HepG2 (cell line): Measurements from ENCODE around the gene CHST11. TPM values are rescaled to one million over a fixed set of nuclear protein-coding genes. Genes with fewer than 3 reads are reported as not detected.

Experiments
- ATAC-seq: fragments of 200-7000 bp; cut with Tn5 transposase; 3 replicates; pipeline ENCODE4 v1.9.1; 2020; ENCODE audit warnings: mild to moderate bottlenecking, moderate library complexity
- BruUV-seq: library from RNA; stranded (reverse); fragments of 400-500 nt; replicated peaks from 2 replicates; lab custom pipeline; 2021; lab: Mats Ljungman, UMichigan
- CTCF ChIA-PET: fragments of 300-600 bp; formaldehyde crosslinking; extraction: SDS; loops from one replicate; lab custom pipeline; 2021; ENCODE audit warnings: low total read pairs, inconsistent platforms, low intra/inter-chr PET ratio; lab: Yijun Ruan, JAX
- POLR2A ChIA-PET: fragments of 350-600 bp; sonication (Branson Sonifier 250); formaldehyde crosslinking; loops from one replicate; lab custom pipeline; 2020; ENCODE audit warnings: antibody characterized with exemption, inconsistent platforms; lab: Yijun Ruan, JAX
- DNase-seq: peaks from one replicate; pipeline ENCODE4 v3.0.0-alpha.2; 2015; ENCODE audit warnings: low spot score
- FAIRE-seq: peaks from 3 replicates; lab custom pipeline; 2011; peaks lifted over from hg19 to GRCh38; lab: Jason Lieb, UNC
- H2AFZ ChIP-seq: one replicate; pipeline ENCODE4 v1.6.1; 2011; ENCODE audit warnings: low read length, inconsistent platforms
- H3K27ac ChIP-seq: fragments of 300-600 bp; 3 replicates; pipeline ENCODE4 v1.8.0; 2011; ENCODE audit warnings: mixed run types, mild to moderate bottlenecking, mixed read lengths, low read length, inconsistent platforms; ENCODE audit not compliant: insufficient read depth; ENCODE audit errors: extremely low read length
- H3K27me3 ChIP-seq, 2 experiments: fragments of 200-600 bp in 1 of 2; 2 replicates in 1 of 2; 3 replicates in 1 of 2; pipeline versions ENCODE4 v1.6.0 to v1.8.0; 2011; ENCODE audit warnings: low read length in 2 of 2, mild to moderate bottlenecking in 2 of 2, moderate library complexity in 2 of 2, inconsistent platforms in 1 of 2; ENCODE audit not compliant: insufficient read depth in 2 of 2, control insufficient read depth in 1 of 2
- H3K36me3 ChIP-seq, 2 experiments: fragments of 200-600 bp in 1 of 2; replicated peaks in 1 of 2; 2 replicates in 1 of 2; 3 replicates in 1 of 2; pipeline versions ENCODE4 v1.5.1 to v1.8.0; 2011; ENCODE audit warnings: low read length in 2 of 2, inconsistent platforms in 1 of 2; ENCODE audit not compliant: insufficient read depth in 2 of 2, control insufficient read depth in 1 of 2
- H3K4me1 ChIP-seq: 2 replicates; pipeline ENCODE4 v1.5.1; 2012; ENCODE audit warnings: low read length, inconsistent platforms; ENCODE audit not compliant: insufficient read depth
- H3K4me2 ChIP-seq: 2 replicates; pipeline ENCODE4 v1.6.0; 2011; ENCODE audit warnings: low read depth, low read length, inconsistent platforms
- H3K4me3 ChIP-seq, 3 experiments: fragments of 200-600 bp in 1 of 3; sonication (generic), shearing (Covaris generic) in 1 of 3; replicated peaks in 1 of 3; 2 replicates each; pipeline ENCODE4 v1.5.1; 2011 to 2016; ENCODE audit warnings: low read length in 3 of 3, inconsistent platforms in 2 of 3, low read depth in 2 of 3, mild to moderate bottlenecking in 2 of 3, control low read depth in 1 of 3, mixed read lengths in 1 of 3; ENCODE audit not compliant: insufficient read depth in 1 of 3
- H3K79me2 ChIP-seq: one replicate; pipeline ENCODE4 v1.6.1; 2011; ENCODE audit warnings: low read length, inconsistent platforms; ENCODE audit not compliant: insufficient read depth
- H3K9ac ChIP-seq: 2 replicates; pipeline ENCODE4 v1.6.0; 2011; ENCODE audit warnings: mild to moderate bottlenecking, low read depth, low read length, inconsistent platforms; ENCODE audit not compliant: insufficient read depth
- H3K9me3 ChIP-seq: 2 replicates; pipeline ENCODE4 v1.5.1; 2012; ENCODE audit warnings: mild to moderate bottlenecking, low read length
- H4K20me1 ChIP-seq: 2 replicates; pipeline ENCODE4 v1.6.0; 2011; ENCODE audit warnings: inconsistent platforms, mild to moderate bottlenecking, low read length, moderate library complexity; ENCODE audit not compliant: insufficient read depth
- CERS6 ChIP-seq: sonication (generic); formaldehyde crosslinking; IDR thresholded peaks from 2 replicates; pipeline ENCODE4 v1.5.0; 2020; ENCODE audit warnings: missing genetic modification reagents
- KAT2B ChIP-seq: fragments of 150-350 bp; IDR thresholded peaks from 2 replicates; pipeline ENCODE4 v1.6.1; 2014; ENCODE audit warnings: low read depth, low read length, borderline replicate concordance
- KDM5B ChIP-seq: sonication (generic); formaldehyde crosslinking; IDR thresholded peaks from 2 replicates; pipeline ENCODE4 v1.4.0; 2020; ENCODE audit warnings: missing genetic modification reagents, mild to moderate bottlenecking, borderline replicate concordance
- MIER3 ChIP-seq: IDR thresholded peaks from 2 replicates; pipeline ENCODE4 v1.6.1; 2016; ENCODE audit warnings: missing compliant biosample characterization, borderline replicate concordance
- NCOA5 ChIP-seq: sonication (generic); formaldehyde crosslinking; IDR thresholded peaks from 2 replicates; pipeline ENCODE4 v1.4.0; 2020; ENCODE audit warnings: missing genetic modification reagents
- ZBTB7A ChIP-seq: sonication (generic); formaldehyde crosslinking; IDR thresholded peaks from 2 replicates; pipeline ENCODE4 v1.8.0; 2022; ENCODE audit warnings: mild to moderate bottlenecking, missing genetic modification reagents
- ZMYM3 ChIP-seq: sonication (generic); formaldehyde crosslinking; IDR thresholded peaks from 2 replicates; pipeline ENCODE4 v1.5.1; 2020; ENCODE audit warnings: mild to moderate bottlenecking, missing genetic modification reagents
- ZNF570 ChIP-seq: sonication (generic); formaldehyde crosslinking; IDR thresholded peaks from 2 replicates; pipeline ENCODE4 v1.4.0; 2020; ENCODE audit warnings: mild to moderate bottlenecking, missing genetic modification reagents, borderline replicate concordance
- WGBS: methylation state at CpG from one replicate; pipeline ENCODE4 v1.1.6; 2017; ENCODE audit warnings: low lambda C conversion rate; 5-methylcytosine and 5-hydroxymethylcytosine counted together
- in situ Hi-C: cut with HindIII; loops from 2 replicates; pipeline ENCODE4 v1.10.0; 2017; ENCODE audit warnings: low pct_unique_long_range_greater_than_20kb; ENCODE audit not compliant: extremely low pct_ligation_motif_present
- intact Hi-C: fragments of 100-400 bp; cut with micrococcal nuclease; formaldehyde crosslinking; loops from one replicate; pipeline ENCODE4 v1.10.0; 2022; ENCODE audit not compliant: unreplicated experiment
- polyA plus RNA-seq, 8 experiments: library from polyadenylated mRNA; depleted of rRNA in 3 of 8; stranded (reverse) in 7 of 8; unstranded in 1 of 8; fragments of >200 nt; fragmentation: Illumina TruSeq in 4 of 8; extraction: Trizol in 4 of 8; gene quantifications; 2 replicates each; pipeline versions ENCODE4 v1.2.1 to v1.2.3, GENCODE V29; 2011 to 2016; ENCODE audit warnings: low read depth in 4 of 8, missing spikeins in 1 of 8, mixed read lengths in 1 of 8; ENCODE audit not compliant: insufficient read depth in 1 of 8
- total RNA-seq, 5 experiments: library from RNA; depleted of rRNA; stranded (reverse); fragments of >200 nt; fragmentation: Illumina TruSeq; extraction: Trizol; gene quantifications; 2 replicates each; pipeline ENCODE4 v1.2.3, GENCODE V29; 2016; ENCODE audit warnings: low read depth in 1 of 5

CHST11 gene
- total and polyA plus RNA-seq, 2 of the 13 experiments (the other 11 are each of a cell fraction or from before 2014, with no cell fraction given): 0.15 TPM; not detected in 1

- H3K79me2 ChIP-seq: no peaks in the 10 kb centered on the region
- no peaks in the 10 kb centered on the region for H3K9me3 ChIP-seq
- intact Hi-C loops: no loop called here
- no peak for TF ChIP-seq ZBTB7A (CRISPR knock-in tag)
- no peak for TF ChIP-seq KDM5B (CRISPR knock-in tag)
- TF ChIP-seq KAT2B: no peak
- TF ChIP-seq CERS6 (CRISPR knock-in tag): no peak
- no peak for TF ChIP-seq NCOA5 (CRISPR knock-in tag)
- TF ChIP-seq ZNF570 (CRISPR knock-in tag): no peak
- no peak for TF ChIP-seq MIER3 (CRISPR knock-in tag)
- no peak for TF ChIP-seq ZMYM3
- TF ChIP-seq, all 625 proteins: peak for 0
- Histone ChIP-seq H3K27me3 (peaks cover 0 to 27% of the 10 kb centered on the region in 2 experiments; a peak in 3 of 5 replicates), H3K4me1 (no peaks in the 10 kb centered on the region), H3K4me2 (no peak overlapping the region), H3K9ac (no peak overlapping the region), H3K4me3 (no peak overlapping the region), H4K20me1 (no peaks in the 10 kb centered on the region), H2AFZ (no peak overlapping the region), H3K27ac (no peak overlapping the region), H3K36me3 (no peaks in the 10 kb centered on the region)
- WGBS: 9% methylated on average over 6 of the region's 7 CpGs
- no TSS peak for BruUV-seq
- no peak for ATAC-seq
- in situ Hi-C loops: no loop called here
- ChIA-PET POLR2A (no interaction called here), CTCF (no interaction called here)
- DNase-seq: no peak
- FAIRE-seq: no peak
These were observed 48.5 kb downstream of the CHST11 start for GRCh38 chr12:104505095-104505818.
